ENCODE results near the gene CNTN1.
"Not testable (repeated sequence)": the region's sequence is repeated elsewhere in the genome, so short reads cannot be mapped to it uniquely, and the experiment has no call there.

Gene CNTN1

DNA sequence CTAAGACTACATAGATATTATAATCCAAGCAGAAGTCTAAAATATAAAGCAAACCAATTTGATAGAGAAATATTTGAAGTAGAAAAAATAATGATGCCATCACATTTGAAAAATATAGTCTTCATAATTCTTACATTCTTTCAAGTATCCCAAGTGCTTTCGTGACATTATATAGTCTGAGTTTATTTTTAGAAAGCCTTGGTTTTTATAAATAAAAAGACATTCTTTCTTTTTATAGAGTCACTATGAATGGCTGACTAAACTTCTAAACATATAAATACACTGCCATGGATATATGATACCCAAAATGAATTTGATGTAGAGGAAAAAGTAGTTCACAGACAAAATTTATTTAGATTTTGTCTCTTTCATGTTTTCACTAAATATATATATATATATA, 360.8 kb downstream of the CNTN1 start:
- DNase-seq = no peak

DNA sequence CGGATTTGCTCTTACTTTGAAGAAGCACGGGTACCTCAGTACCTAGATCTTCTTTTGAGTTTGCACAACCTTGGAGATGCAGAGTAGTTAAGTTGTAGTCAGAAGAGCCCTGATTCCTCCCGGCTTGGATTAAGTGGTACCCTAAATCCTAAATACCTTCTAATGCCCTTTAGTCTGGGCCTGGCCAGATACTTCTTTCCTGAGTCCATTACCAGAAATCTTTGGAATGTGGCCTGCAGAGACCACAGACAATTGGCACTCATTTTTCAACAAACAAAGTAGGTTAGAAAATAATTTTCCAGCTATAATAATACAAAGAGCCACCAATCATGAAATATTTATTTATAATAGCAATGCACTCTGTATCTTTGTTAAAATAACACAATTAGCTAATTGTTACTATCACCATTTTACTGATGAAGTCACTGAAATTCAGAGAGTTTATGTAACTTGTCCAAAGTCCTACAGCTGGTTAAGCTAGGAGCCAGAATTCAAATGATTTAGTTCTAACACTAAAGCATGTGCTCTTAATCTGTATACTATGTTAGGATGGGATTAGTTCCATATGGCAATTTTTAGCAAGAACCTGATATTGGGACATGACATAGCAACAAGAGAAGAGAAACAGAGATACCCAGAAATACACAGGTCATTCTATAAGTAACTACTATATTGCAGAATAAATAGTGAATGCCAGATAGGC, 363.8 kb downstream of the CNTN1 start:
- DNase-seq = no peak

DNA sequence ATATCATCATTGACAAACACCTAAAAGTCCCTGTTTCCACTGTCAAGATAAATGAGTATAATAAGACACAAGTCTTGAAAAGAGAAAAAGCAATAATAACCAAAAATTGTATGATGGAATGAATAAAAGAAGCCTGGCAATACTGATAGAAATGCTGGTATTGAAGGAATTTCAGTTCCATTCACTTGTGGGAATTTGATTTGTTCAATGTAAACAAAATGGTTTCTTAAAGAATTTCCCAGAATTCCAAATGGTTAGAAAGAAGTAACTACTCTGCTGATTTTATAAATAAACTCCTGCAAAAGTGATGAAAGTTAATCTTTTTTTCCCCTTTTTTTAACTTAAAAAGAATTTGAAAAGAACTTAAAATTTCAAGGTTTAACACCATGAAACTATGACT, 366.0 kb downstream of the CNTN1 start:
- DNase-seq = no peak

DNA sequence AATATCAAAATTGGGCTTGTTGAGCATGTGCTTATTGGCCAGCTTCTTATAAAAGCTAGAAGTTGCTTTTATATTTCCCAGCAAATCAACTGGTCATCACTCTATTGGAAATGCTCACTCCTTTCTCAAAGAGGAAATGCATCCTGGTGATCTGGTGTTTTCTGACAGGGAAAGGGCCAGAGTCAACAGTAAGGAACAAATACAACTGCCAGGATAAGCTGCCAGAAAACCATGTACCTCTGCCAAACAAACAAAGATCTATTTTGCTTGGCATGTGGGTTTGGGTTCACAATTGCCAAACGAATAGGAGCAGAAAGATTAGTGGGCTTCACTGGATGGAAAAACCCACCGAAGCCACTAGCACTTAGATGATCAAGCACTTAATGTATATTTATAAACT, 369.0 kb downstream of the CNTN1 start:
- no peak for DNase-seq

DNA sequence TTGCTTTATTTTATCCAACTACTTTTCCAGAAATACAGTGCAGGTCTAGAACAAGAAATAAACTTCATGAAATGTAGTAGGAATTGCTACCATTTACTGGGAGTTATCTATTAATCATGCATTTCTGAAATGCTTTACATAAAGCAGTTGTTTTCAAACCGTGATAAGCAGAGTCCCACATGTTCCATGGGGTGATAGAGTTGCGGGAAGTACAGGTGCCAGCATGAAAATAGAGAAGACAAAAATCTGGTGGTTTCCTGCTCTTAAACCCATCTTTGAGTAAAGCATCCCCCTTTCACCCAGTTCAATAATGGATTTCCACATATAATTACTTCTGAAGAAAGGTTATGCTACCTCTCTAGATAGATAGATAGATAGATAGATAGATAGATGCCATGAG, 372.2 kb downstream of the CNTN1 start:
- no peak for DNase-seq

DNA sequence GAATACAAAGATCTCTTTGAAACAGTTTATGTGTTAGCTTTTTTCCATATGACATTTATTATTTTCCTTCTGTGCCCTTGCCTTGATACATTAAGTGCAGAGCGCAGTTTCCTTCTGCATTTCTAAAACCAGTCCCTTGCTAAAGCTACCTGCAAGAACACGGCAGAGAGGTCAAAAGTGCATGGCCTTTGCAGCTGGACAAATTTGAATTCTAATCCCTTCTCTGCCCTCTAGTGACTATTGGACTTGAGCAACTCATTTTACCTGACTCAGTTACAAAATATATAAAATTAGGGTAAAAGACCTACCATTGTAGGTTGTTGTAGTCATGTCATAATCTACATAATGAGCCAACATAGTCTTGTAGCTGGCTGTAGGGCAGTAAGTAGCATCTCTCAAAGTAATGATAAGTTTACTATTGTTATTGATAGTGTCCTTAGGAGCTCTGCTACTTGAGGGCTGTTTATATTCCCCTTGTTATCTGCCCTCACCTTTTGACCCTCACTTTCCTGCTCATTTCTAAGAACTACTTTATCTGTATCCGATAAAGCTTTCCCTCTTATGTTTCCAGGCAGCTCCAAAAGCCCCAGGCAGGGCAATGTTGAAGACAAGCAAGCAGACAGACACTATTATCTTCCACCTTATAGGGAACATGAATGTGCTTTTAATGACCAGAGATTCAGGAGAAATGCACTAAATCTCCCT, 375.9 kb downstream of the CNTN1 start:
- DNase-seq = no peak

DNA sequence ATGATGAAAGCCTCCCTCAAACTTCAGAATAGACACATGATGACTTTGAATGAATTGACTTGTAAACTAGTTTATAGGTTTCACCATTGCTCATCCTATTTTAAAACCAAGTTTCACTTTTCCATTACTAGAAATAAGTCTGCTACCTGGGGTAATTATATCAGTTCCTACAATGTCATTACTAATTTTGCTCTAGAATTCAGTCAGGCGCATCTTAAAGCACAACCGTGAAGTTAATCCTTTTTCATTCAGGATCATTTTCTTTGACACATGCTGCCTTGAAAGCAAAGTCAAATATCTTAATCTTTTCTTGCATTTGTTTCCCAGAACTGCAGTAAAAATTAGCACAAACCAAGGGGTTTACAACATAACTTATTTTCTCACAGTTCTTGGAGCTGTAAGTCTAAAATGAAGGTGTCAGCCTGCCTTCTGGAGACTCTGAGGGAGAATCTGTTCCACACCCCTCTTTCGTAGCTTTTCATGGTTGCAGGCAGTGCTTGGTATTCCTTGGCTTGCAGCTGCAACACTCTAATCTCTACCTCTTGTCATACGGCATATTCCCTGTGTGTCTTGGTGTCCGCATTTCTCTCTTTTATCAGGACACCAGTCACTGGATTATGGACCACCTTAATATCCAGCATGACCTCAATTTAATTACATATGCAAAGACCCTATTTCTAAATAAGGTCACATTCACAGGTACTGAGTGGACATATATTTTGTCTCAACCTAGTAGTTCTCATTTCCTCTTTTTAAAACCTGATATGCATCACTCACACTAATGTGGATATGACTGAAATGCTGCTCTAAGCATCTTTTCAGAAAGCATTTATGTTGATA, 381.6 kb downstream of the CNTN1 start:
- DNase-seq = no peak

DNA sequence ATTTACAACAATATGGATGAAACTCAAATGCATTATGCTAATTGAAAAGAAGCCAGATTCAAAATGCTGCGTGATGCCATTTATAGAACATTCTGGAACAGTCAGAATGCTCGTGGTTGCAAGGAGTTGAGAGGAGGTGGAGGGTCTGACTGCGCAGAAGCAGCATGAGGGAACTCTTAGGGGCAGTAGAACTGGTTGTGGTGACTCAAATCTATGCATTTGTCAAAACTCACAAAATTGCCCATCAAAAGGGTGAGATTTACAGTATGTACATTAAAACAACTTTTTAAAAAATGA, 382.2 kb downstream of the CNTN1 start:
- no peak for DNase-seq

DNA sequence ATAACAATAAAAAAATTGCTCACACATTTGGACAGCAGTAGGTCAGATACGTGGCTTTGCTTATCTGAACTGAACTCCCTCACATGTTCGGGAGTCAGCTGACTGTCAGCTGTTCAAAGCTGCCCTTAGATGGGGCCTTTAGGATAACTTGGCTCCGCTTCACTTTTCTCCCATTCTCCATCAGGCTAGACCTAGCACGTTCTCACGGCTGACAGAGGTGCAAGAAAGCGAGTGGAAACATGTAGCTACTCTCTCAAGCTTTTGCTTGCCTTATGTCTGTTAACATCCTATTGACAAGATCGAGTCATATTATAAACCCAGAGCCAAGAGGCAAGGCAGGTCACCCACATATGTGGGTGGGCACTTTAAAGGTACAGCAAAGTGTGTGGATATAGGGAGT, 383.9 kb downstream of the CNTN1 start:
- DNase-seq = no peak

DNA sequence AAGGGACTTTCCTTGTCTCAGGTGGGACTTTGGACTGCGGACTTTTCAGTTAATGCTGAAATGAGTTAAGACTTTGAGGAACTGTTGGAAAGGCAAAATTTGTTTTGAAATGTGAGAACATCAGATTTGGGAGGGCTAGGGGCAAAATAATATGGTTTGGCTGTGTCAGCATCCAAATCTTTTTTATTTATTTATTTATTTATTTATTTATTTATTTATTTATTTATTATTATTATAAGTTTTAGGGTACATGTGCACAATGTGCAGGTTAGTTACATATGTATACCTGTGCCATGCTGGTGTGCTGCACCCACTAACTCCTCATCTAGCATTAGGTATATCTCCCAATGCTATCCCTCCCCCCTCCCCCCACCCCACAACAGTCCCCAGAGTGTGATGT, 389.0 kb downstream of the CNTN1 start:
- DNase-seq = not testable (repeated sequence)

DNA sequence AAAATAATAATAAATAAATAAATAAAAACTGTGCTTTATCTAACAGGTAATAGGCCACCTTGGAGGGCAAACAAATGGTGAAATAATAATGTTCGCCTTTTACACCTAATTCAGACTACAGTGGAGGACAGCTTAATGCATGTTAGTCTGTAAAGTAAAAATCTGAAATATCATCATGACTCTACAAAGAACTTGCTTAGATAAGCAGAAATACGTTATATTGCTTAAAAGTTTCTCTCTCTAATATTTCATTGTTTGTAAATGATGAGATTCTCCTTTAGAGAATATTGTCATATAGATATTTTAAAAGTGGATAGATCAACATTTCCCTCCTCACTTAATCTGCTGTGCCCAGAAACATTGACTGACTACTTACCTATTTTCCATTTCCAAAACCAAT, 397.2 kb downstream of the CNTN1 start:
- no peak for DNase-seq

DNA sequence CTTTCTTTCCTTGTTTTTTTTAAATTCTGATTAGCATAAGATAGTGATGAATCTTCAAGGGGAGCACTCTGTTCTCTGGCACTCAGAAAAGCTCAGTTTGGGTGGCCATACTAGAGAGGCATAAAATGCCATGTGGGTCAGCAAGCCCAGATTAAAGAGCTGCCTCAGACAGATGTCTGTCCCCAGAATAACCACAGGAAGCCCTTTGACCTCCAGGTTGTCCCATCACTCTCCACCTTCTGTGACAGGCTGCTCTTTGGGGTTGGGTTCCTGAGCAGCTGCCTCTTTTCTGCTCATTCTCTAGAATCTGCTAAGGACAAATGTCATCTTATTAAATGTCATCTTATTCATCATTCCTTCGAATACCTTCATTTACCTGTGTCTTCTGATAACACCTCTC, 399.9 kb downstream of the CNTN1 start:
- no peak for DNase-seq

DNA sequence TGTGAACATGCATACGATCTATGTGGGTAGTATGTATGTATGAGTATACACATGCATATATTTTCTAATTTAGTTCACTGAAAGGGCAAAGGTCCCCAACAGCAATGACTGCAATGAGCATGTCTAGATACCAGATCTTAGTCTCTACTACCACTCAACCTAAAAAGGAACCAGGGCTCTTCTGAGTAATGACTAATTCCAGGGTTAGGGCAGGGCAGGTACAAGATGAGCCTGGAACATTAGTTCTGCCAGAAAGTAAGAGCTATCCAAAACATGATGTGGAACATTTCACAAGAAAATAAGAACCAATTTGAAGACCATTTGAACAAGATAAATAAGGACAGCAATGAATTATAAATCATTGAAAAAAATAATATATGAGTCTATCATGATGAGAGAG, 404.6 kb downstream of the CNTN1 start:
- DNase-seq = no peak

DNA sequence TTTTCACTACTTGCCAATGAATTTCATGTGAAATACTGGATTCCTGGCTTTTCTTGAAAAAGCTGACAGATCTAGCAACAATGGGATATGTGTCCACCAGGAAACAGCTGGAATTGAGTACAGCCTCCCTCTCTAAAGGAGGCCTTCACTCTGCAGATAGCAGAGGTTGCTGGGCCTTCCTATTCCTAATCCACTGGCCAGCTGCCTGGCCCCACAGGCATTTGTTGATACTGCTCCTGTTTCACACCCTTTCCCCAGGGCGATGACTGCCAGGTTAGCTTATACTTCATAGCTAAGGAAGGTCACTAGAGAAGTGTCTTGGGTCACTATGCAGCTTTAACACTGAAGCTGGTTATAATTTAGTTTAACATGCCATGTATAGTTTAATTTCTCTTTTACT, 408.3 kb downstream of the CNTN1 start:
- no peak for DNase-seq

DNA sequence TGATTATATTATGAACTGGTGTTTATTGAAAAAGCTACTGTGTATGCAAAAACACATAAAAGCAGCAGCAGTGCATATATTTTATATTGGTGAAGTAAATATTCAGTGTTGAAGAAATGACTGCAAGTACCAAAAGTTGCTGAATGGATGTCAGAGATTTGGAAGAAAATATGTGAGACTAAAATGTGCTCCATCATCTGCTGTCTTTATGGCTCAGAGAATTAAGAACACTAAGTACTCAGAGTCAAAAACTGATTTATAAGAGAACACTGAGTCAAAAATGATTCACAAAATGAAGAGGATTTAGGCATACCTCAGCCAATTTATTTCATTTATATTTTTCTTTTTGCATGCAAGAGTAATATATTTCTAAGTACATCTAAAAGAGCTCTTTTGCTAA, 409.6 kb downstream of the CNTN1 start:
- no peak for DNase-seq

DNA sequence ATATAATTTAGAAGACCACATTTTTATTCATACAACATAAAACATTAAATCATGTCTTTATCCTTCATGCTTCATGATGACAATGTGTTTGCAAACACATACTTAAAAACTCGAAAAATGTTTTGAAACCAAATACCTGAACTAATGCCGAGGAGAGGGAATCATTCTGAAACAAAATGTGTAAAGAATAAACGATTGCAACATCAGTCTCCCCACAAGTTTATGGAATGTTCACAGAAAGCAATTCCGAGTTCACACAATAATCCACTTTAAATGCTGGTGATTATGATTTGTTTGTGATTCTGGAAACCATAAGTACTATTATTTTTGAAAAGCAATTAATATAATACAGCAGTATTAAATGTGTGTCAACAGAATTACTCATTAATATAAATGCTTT, 411.4 kb downstream of the CNTN1 start:
- DNase-seq = no peak

DNA sequence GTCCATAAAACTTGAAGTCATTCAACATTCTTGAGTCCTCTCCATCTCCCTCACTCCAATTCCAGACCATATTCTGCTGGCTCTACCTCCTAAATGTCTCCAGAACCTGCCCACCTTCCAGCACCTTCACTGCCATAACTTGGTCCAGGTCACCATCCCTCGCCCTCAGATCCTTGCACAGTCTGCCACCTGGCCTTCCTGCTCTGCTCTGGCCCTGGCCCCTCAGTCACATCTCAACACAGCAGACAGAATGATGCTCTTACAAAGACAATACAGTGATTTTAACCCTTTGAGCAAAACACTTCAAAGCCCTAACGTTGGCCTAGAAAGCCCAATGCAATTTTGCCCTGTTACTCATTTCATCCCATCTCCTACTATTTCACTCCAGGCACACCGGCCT, 414.1 kb downstream of the CNTN1 start:
- no peak for DNase-seq

DNA sequence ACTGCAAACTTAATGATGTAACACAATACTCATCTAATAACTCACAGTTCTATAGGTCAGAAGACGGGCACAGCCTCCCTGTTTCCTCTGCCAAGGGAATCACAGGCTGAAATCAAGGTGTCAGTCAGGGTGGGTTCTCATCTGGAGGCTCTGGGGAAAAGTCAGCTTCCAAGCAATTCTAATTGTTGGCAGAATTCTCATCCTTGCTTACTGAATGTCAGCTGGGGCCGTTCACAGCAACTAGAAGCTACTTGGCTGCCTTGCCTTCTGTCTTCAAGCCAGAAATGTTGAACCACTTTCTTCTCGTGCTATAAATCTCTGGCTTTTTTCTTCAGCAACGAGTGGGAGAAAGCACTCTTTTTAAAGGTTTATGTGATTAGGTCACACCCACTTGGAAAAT, 415.8 kb downstream of the CNTN1 start:
- no peak for DNase-seq

DNA sequence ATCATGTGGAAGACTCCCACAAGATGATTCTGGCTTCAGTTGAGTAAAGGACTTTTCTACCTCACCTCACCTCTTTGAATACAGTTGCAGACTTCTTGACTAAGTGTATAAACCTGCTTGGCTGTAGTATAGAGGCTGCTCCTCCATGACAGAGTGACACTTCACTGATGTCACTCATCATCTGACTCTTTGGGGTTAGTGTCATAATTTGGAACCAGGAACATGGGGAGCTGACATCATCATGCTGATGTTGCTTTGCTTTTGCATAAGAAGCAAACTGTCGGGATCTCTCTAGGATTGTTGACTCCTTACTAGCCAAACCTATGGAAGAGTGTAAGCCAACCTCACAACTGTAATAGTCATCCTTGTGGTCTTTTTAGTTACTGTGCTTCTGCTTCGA, 420.7 kb downstream of the CNTN1 start:
- DNase-seq = no peak

DNA sequence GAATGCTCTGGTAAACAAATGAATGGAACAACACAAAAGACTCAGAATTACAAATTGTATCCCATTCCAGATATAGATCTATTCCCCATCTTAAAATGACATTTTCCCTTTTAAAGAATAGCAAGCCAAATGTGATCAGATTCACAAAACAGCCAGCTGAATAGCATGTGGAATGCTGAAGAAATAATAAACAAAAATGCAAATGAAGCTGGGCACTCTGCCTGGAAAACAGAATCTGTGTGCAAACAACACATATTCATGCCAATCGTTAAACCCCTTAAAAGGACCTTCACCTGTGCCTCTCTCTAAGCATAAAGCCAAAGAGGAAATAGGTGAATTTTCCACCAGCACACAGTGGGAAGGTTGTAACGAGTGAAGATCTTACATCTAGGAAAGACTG, 428.0 kb downstream of the CNTN1 start:
- DNase-seq = no peak

DNA sequence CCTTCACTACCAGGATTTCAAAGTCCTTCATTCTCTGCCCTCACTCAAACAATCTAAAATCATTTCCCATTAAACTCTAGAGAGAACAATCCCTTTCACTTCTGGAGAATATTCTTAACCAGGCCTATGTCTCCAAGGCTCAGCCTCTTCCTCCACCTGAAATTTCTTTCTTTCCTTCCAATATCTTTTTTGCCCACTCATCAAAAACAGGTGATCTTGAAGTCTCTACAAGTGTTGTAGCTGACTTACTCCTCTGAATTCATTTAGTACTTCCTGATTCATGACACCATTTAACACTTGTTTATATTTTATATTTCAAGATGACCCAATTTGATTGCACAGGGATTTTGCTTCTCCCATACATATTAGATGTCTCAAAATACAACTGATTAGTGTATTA, 429.1 kb downstream of the CNTN1 start:
- no peak for DNase-seq

Data from CD4-positive, alpha-beta T cell treated with Interleukin-21 for 1 hour (primary cell).